Right lobe of liver (tissue), 6 donors: ENCODE data around the gene WDR27. TPM values are rescaled to one million over a fixed set of nuclear protein-coding genes. Genes with fewer than 3 reads are reported as not detected.

Source experiments
- ATAC-seq, 4 donors: fragments of 200-7000 bp; cut with Tn5 transposase; one replicate each; pipeline ENCODE4 v1.9.1; 2020; ENCODE audit warnings: mild to moderate bottlenecking in 4 of 4, moderate library complexity in 4 of 4
- DNase-seq, 3 donors: peaks; one replicate each; pipeline ENCODE4 v3.0.0-alpha.2; 2020
- H3K27ac ChIP-seq, 3 donors: fragments of 200-600 bp; one replicate each; pipeline ENCODE4 v1.8.0; 2022
- H3K27me3 ChIP-seq, 2 donors: fragments of 200-600 bp; one replicate each; pipeline ENCODE4 v1.8.0; 2022
- H3K36me3 ChIP-seq, 4 donors: fragments of 200-600 bp; sonication (generic) in 1 of 4; one replicate each; pipeline versions ENCODE4 v1.5.1 to v1.8.0; 2017 to 2022; ENCODE audit warnings: control low read depth in 1 of 4
- H3K4me1 ChIP-seq, 4 donors: fragments of 200-600 bp; sonication (generic) in 1 of 4; one replicate each; pipeline versions ENCODE4 v1.5.1 to v1.8.0; 2017 to 2022; ENCODE audit warnings: control low read depth in 1 of 4
- H3K4me3 ChIP-seq, 3 donors: fragments of 200-600 bp; one replicate each; pipeline ENCODE4 v1.8.0; 2022
- H3K9me3 ChIP-seq, 4 donors: fragments of 200-600 bp; sonication (generic) in 1 of 4; one replicate each; pipeline versions ENCODE4 v1.5.1 to v1.8.0; 2017 to 2022; ENCODE audit warnings: control low read depth in 1 of 4
- CTCF ChIP-seq, 4 donors: fragments of 200-600 bp in 3 of 4; fragments of 450-650 bp in 1 of 4; IDR thresholded peaks; one replicate each; pipeline versions ENCODE4 v1.5.1 to v1.8.0; 2016 to 2022; ENCODE audit warnings: antibody characterized with exemption in 4 of 4, mild to moderate bottlenecking in 2 of 4
- POLR2A ChIP-seq: fragments of 450-650 bp; IDR thresholded peaks from one replicate; pipeline ENCODE4 v1.6.1; 2017; ENCODE audit warnings: antibody characterized with exemption, mild to moderate bottlenecking
- WGBS: methylation state at CpG from one replicate; pipeline ENCODE4 v1.1.6; 2018; ENCODE audit warnings: low coverage, low lambda C conversion rate; ENCODE audit not compliant: insufficient coverage; ENCODE audit errors: missing lambda C conversion rate; 5-methylcytosine and 5-hydroxymethylcytosine counted together
- intact Hi-C, 2 donors: fragments of 100-400 bp; cut with DNase I; formaldehyde crosslinking; loops; one replicate each; pipeline versions ENCODE4 v1.11.2 to v1.14.1; 2022
- total RNA-seq, 6 experiments: library from RNA; depleted of rRNA in 2 of 6; stranded (reverse); fragments of >200 nt in 2 of 6; fragmentation: NEBNext Ultra II Directional in 3 of 6; extraction: Animal tissue kit (Norgen Biotek cat#: 25700) in 3 of 6; gene quantifications; one replicate each; pipeline versions ENCODE4 v1.1.0 to v1.2.4, GENCODE V29; 2016 to 2023
- donor health status: DM: no; HTN: yes; CAD: no.
- donor health status: DM: no; HTN: no; CAD: no.
- donor health status: DM: no; HTN: no; CAD: no.
- donor health status: DM: no; HTN: yes; CAD: no.
- donor health status: DM: no; HTN: yes; CAD: no.

WDR27 gene
- total RNA-seq, 6 experiments from 2014 or later, result 8.2 to 26.8 (median 12.7) TPM

DNA sequence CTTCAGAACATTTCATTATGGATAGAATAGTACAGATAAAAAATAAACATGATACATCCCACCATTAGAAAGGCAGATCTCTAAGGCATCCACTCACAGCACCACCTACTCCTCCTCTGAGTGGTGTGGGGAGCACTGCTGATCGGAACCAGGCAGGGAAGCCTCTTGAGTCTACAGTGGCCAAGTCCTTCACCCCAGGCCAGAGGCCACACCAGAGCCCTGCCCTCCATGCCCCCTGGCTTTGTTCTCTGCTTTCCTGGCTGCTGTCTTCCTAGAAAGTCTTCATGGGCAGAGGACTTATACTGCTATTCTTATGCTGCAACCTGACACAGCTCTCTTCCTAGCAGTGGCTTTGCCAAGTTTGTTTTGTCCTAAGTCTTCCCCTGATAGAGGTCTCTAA, 246.4 kb downstream of the WDR27 start:
- no peak overlapping the region for H3K27ac ChIP-seq
- H3K36me3 ChIP-seq, result no peaks in the 10 kb centered on the region
- DNase-seq, result no peak
- ATAC-seq, result no peak
- TF ChIP-seq POLR2A, result no peak
- TF ChIP-seq CTCF (IDR thresholded peaks at IDR 0.05), result no peak
- no peaks in the 10 kb centered on the region for H3K9me3 ChIP-seq
- H3K4me1 ChIP-seq, result no peaks in the 10 kb centered on the region
- no peaks in the 10 kb centered on the region for H3K27me3 ChIP-seq
- no CpG with 5 or more reads among the region's 1 CpG for WGBS
- no peak overlapping the region for H3K4me3 ChIP-seq
- intact Hi-C loops, result no loop called here

DNA sequence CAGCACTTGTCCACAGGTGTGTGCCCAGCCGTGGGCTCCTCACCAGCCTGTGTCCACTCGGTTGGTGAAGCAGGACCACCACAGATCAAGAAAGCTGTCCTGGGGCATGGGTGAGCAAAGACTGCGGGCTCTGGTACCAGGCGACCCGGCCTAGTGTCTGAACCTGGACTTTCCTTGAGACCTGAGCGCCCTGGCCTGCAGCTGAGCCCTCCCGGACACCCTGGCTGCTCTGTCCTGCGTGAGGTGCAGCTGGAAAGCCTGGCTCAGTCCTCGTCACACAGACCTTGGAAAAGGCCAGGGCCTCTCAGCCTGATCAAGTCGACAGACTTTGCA, 247.0 kb downstream of the WDR27 start:
- no peak for ATAC-seq
- H3K9me3 ChIP-seq, result no peaks in the 10 kb centered on the region
- no peak overlapping the region for H3K4me3 ChIP-seq
- H3K4me1 ChIP-seq, result no peaks in the 10 kb centered on the region
- intact Hi-C loops, result no loop called here
- H3K27ac ChIP-seq, result no peak overlapping the region
- DNase-seq, result no peak
- TF ChIP-seq POLR2A (no peak), CTCF (IDR thresholded peaks at IDR 0.05) (no peak)
- no peaks in the 10 kb centered on the region for H3K36me3 ChIP-seq
- WGBS, result 100% methylated on average over 1 of the region's 10 CpGs
- H3K27me3 ChIP-seq, result no peaks in the 10 kb centered on the region

DNA sequence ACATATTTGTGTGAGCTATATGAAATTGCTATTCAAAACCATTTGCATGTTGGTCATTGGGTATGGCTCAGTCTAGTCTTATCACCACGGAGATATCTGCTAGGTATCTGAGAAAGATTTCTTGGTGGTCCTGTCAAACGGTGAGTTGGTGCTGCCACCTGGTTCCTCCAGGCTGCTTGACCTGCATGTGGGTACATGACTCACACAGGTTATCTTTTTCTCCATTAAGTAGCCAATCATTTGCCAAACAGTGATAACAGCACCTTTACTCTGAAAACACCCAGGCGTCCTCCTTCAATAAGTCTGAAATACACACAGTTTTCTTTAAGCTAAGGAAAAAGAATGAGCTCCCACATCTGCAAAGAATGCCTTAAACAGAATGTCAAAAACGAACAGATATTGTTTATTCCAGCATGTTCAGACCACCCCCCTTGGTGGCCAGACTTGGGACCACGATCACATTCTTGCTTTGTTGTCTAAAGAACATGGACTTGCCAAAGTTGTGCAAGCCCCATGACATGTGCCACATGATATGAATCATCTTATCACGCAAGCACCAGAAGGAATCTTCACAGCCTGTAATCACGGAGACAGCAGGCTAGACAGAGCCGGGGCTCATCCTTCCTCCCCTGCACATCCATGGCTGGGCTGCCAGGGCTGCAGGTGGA, 247.5 kb downstream of the WDR27 start:
- TF ChIP-seq POLR2A (no peak), CTCF (IDR thresholded peaks at IDR 0.05) (no peak)
- Histone ChIP-seq H3K9me3 (no peaks in the 10 kb centered on the region), H3K4me3 (no peak overlapping the region), H3K4me1 (no peaks in the 10 kb centered on the region), H3K27me3 (no peaks in the 10 kb centered on the region), H3K27ac (no peak overlapping the region), H3K36me3 (no peaks in the 10 kb centered on the region)
- intact Hi-C loops, result no loop called here
- 60% methylated on average over 7 of the region's 8 CpGs for WGBS
- ATAC-seq, result no peak
- DNase-seq, result no peak

DNA sequence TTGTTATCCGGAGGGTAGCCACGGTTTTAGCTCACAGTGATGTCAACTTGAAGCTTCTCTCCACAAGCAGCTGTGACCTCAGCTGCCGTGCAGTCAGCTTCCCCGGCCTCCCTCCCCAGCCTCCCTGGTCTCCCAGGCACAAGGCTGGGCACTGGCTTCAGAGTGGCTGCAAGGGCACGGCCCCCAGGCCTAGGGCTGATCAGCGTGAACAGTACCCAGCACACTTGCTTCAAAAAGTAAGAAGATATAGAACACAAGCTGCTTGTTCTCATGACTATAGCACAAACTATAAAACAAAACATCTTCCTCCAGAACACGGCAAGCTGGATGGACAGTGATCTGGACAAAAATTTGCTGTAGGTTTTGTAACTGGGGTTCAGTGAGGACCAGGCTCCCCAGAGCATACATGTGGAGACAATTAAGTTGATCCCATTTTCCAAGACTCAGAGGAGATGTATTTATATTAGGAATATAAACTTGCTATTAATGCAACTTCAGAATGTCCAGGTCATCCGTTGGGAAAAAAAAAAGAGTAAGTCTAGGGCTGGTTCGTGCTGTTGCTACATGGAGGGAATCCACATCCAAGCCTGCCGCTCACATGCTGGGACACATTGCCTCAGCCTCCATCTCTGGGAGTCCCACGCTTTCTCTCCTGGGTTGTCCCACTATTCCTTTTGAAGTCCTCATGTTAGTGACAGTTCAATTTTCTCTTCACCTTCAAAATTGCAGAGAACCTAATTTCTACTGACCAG, 248.8 kb downstream of the WDR27 start:
- intact Hi-C loops, result no loop called here
- no peaks in the 10 kb centered on the region for H3K4me1 ChIP-seq
- ATAC-seq, result no peak
- WGBS, result 92% methylated on average over 6 of the region's 11 CpGs
- no peaks in the 10 kb centered on the region for H3K9me3 ChIP-seq
- TF ChIP-seq CTCF (IDR thresholded peaks at IDR 0.05) (no peak), POLR2A (no peak)
- H3K4me3 ChIP-seq, result no peak overlapping the region
- no peaks in the 10 kb centered on the region for H3K36me3 ChIP-seq
- DNase-seq, result no peak
- no peaks in the 10 kb centered on the region for H3K27me3 ChIP-seq
- H3K27ac ChIP-seq, result no peak overlapping the region
